ENCODE data around the gene R3HDML. TPM values are rescaled to one million over a fixed set of nuclear protein-coding genes. Genes with fewer than 3 reads are reported as not detected.

Gene R3HDML
- total RNA-seq, 6 donors from 2014 or later, result not detected

- Histone ChIP-seq H3K27me3 (no peaks in the 10 kb centered on the region), H3K9me3 (no peaks in the 10 kb centered on the region), H3K36me3 (no peaks in the 10 kb centered on the region), H3K27ac (no peak overlapping the region), H3K4me3 (no peak overlapping the region), H3K4me1 (no peaks in the 10 kb centered on the region)
- WGBS, 2 donors, result 90 to 92% methylated on average over 4 of the region's 4 CpGs
- TF ChIP-seq CTCF (IDR thresholded peaks at IDR 0.05) (no peak), POLR2A (IDR thresholded peaks at IDR 0.05) (no peak), EP300 (IDR thresholded peaks at IDR 0.05) (no peak), POLR2AphosphoS5 (IDR thresholded peaks at IDR 0.05) (no peak)
- ATAC-seq (ENCODE audit: low FRiP score in 2 of 2) (no peak), DNase-seq (no peak)
Measured at GRCh38 chr20:44348168-44348659, 11.4 kb downstream of the R3HDML start.

- TF ChIP-seq POLR2AphosphoS5 (IDR thresholded peaks at IDR 0.05), result no peak
- no peak for TF ChIP-seq POLR2A (IDR thresholded peaks at IDR 0.05)
- no peak for TF ChIP-seq CTCF (IDR thresholded peaks at IDR 0.05)
- no peak for TF ChIP-seq EP300 (IDR thresholded peaks at IDR 0.05)
- no peak for DNase-seq
- no peaks in the 10 kb centered on the region for H3K36me3 ChIP-seq
- no peaks in the 10 kb centered on the region for H3K4me1 ChIP-seq
- ATAC-seq (ENCODE audit: low FRiP score in 2 of 2), result no peak
- H3K27me3 ChIP-seq, result no peaks in the 10 kb centered on the region
- no peaks in the 10 kb centered on the region for H3K9me3 ChIP-seq
- 63 to 64% methylated on average over 3 of the region's 3 CpGs for WGBS, 2 donors
- H3K27ac ChIP-seq, result no peak overlapping the region
- H3K4me3 ChIP-seq, result no peak overlapping the region
Measured at GRCh38 chr20:44349349-44349748, 12.5 kb downstream of the R3HDML start.

- TF ChIP-seq EP300 (IDR thresholded peaks at IDR 0.05) (no peak), CTCF (IDR thresholded peaks at IDR 0.05) (no peak), POLR2AphosphoS5 (IDR thresholded peaks at IDR 0.05) (no peak), POLR2A (IDR thresholded peaks at IDR 0.05) (no peak)
- no peaks in the 10 kb centered on the region for H3K27me3 ChIP-seq
- DNase-seq, result no peak
- H3K4me1 ChIP-seq, result no peaks in the 10 kb centered on the region
- H3K27ac ChIP-seq, result no peak overlapping the region
- no peak overlapping the region for H3K4me3 ChIP-seq
- no peaks in the 10 kb centered on the region for H3K36me3 ChIP-seq
- H3K9me3 ChIP-seq, result no peaks in the 10 kb centered on the region
- no peak for ATAC-seq (ENCODE audit: low FRiP score in 2 of 2)
- WGBS, 2 donors, result 86 to 92% methylated on average over 6 of the region's 6 CpGs
Measured at GRCh38 chr20:44350567-44350966, 13.7 kb downstream of the R3HDML start.

- peaks cover 0 to 6% (median 0%) of the 10 kb centered on the region in 4 donors for H3K4me1 ChIP-seq
- H3K27me3 ChIP-seq, result no peaks in the 10 kb centered on the region
- H3K27ac ChIP-seq, result no peak overlapping the region
- no peaks in the 10 kb centered on the region for H3K9me3 ChIP-seq
- no peak for TF ChIP-seq CTCF (IDR thresholded peaks at IDR 0.05)
- no peak for TF ChIP-seq POLR2AphosphoS5 (IDR thresholded peaks at IDR 0.05)
- TF ChIP-seq EP300 (IDR thresholded peaks at IDR 0.05), result no peak
- TF ChIP-seq POLR2A (IDR thresholded peaks at IDR 0.05), result no peak
- H3K36me3 ChIP-seq, result no peaks in the 10 kb centered on the region
- ATAC-seq (ENCODE audit: low FRiP score in 2 of 2), result no peak
- H3K4me3 ChIP-seq, result no peak overlapping the region
- DNase-seq, result no peak
- 81% methylated on average over 6 of the region's 6 CpGs for WGBS, 2 donors
Measured at GRCh38 chr20:44354979-44355497, 18.2 kb downstream of the R3HDML start.

Data from upper lobe of left lung (tissue), 6 donors.